Activated CD8-positive, alpha-beta memory T cell treated with anti-CD3 and anti-CD28 coated beads for 36 hours (primary cell): Measurements from ENCODE around the gene ITPR1. TPM values are rescaled to one million over a fixed set of nuclear protein-coding genes. Genes with fewer than 3 reads are reported as not detected.

Experiments used
- CTCF ChIA-PET: fragments of 350-600 bp; sonication (Branson Sonifier 250); formaldehyde crosslinking; loops from one replicate; lab custom pipeline; 2021; ENCODE audit warnings: antibody characterized with exemption; lab: Charles Lee
- POLR2A ChIA-PET: fragments of 350-600 bp; sonication (Branson Sonifier 250); formaldehyde crosslinking; loops from one replicate; lab custom pipeline; 2021; ENCODE audit warnings: antibody characterized with exemption; lab: Charles Lee
- total RNA-seq, 2 experiments: library from RNA; stranded (reverse); gene quantifications; one replicate each; pipeline ENCODE4 v1.2.3, GENCODE V29; 2021

The ITPR1 gene
- total RNA-seq, 2 experiments from 2014 or later: 83.2 to 85.1 TPM

GRCh38 chr3:4707324-4707723, 214.2 kb downstream of the ITPR1 start:
- POLR2A ChIA-PET: no interaction called here
- CTCF ChIA-PET: no interaction called here

- ChIA-PET CTCF (no interaction called here), POLR2A (no interaction called here)
These were observed 215.1 kb downstream of the ITPR1 start for GRCh38 chr3:4708230-4708629.

GRCh38 chr3:4709341-4709740, 216.2 kb downstream of the ITPR1 start:
- POLR2A ChIA-PET: no interaction called here
- CTCF ChIA-PET: interaction anchor here (1.2 to 2.8 kb wide), 3 partner anchors 270 to 349 kb away, joined by 3 to 14 read pairs (median 7); partner anchors contain the start of gene BHLHE40

GRCh38 chr3:4710191-4710590, 217.0 kb downstream of the ITPR1 start:
- CTCF ChIA-PET: interaction anchor here (1.2 to 2.8 kb wide), 4 partner anchors 149 to 348 kb away, joined by 3 to 14 read pairs (median 5); partner anchors contain the start of gene BHLHE40
- POLR2A ChIA-PET: no interaction called here

- ChIA-PET POLR2A (interaction anchor here (0.5 to 1.2 kb wide), 5 partner anchors 110 to 426 kb away, joined by 3 to 6 read pairs (median 5); partner anchors contain the start of gene BHLHE40), CTCF (interaction anchor here (0.6 to 3.8 kb wide), 38 partner anchors 9 to 411 kb away, joined by 3 to 55 read pairs (median 3); no protein-coding TSS in a partner anchor)
These were observed 218.5 kb downstream of the ITPR1 start for GRCh38 chr3:4711680-4711992.

GRCh38 chr3:4712109-4712508, 219.0 kb downstream of the ITPR1 start:
- ChIA-PET POLR2A (interaction anchor here (0.5 to 1.2 kb wide), 4 partner anchors 109 to 425 kb away, joined by 3 to 6 read pairs (median 4); partner anchors contain the start of gene BHLHE40), CTCF (interaction anchor here (0.6 to 3.8 kb wide), 32 partner anchors 8 to 411 kb away, joined by 3 to 55 read pairs (median 4); no protein-coding TSS in a partner anchor)

- CTCF ChIA-PET: interaction anchor here (1.3 to 3.8 kb wide), 3 partner anchors 12 to 342 kb away, joined by 5 to 55 read pairs (median 6); no protein-coding TSS in a partner anchor
- POLR2A ChIA-PET: interaction anchor here (0.6 kb wide), 1 partner anchor 74 kb away, joined by 3 read pairs; no protein-coding TSS in a partner anchor
These were observed 220.9 kb downstream of the ITPR1 start for GRCh38 chr3:4714045-4714444.

- ChIA-PET POLR2A (no interaction called here), CTCF (no interaction called here)
These were observed 223.1 kb downstream of the ITPR1 start for GRCh38 chr3:4716266-4716665.

GRCh38 chr3:4716706-4717362, 223.7 kb downstream of the ITPR1 start:
- POLR2A ChIA-PET: no interaction called here
- CTCF ChIA-PET: no interaction called here

GRCh38 chr3:4717363-4717740, 224.2 kb downstream of the ITPR1 start:
- POLR2A ChIA-PET: no interaction called here
- CTCF ChIA-PET: no interaction called here

- CTCF ChIA-PET: no interaction called here
- POLR2A ChIA-PET: no interaction called here
These were observed 225.1 kb downstream of the ITPR1 start for GRCh38 chr3:4718179-4718736.

GRCh38 chr3:4719046-4719501, 225.9 kb downstream of the ITPR1 start:
- POLR2A ChIA-PET: no interaction called here
- CTCF ChIA-PET: no interaction called here

- POLR2A ChIA-PET: no interaction called here
- CTCF ChIA-PET: interaction anchor here (0.8 to 1.8 kb wide), 5 partner anchors 9 to 335 kb away, joined by 3 to 10 read pairs (median 3); no protein-coding TSS in a partner anchor
These were observed 227.3 kb downstream of the ITPR1 start for GRCh38 chr3:4720316-4721075.

- ChIA-PET POLR2A (interaction anchor here (0.7 kb wide), 1 partner anchor 303 kb away, joined by 3 read pairs; no protein-coding TSS in a partner anchor), CTCF (interaction anchor here (0.7 to 1.8 kb wide), 5 partner anchors 10 to 1558 kb away, joined by 3 to 10 read pairs (median 3); no protein-coding TSS in a partner anchor)
These were observed 228.4 kb downstream of the ITPR1 start for GRCh38 chr3:4721511-4721911.

GRCh38 chr3:4722103-4722502, 229.0 kb downstream of the ITPR1 start:
- CTCF ChIA-PET: interaction anchor here (0.9 to 1.1 kb wide), 2 partner anchors 11 to 285 kb away, joined by 3 to 4 read pairs; no protein-coding TSS in a partner anchor
- POLR2A ChIA-PET: no interaction called here

GRCh38 chr3:4724051-4724629, 231.0 kb downstream of the ITPR1 start:
- CTCF ChIA-PET: no interaction called here
- POLR2A ChIA-PET: no interaction called here

GRCh38 chr3:4726549-4726948, 233.4 kb downstream of the ITPR1 start:
- CTCF ChIA-PET: interaction anchor here (0.6 to 1.2 kb wide), 5 partner anchors 12 to 145 kb away, joined by 3 to 5 read pairs (median 4); no protein-coding TSS in a partner anchor
- POLR2A ChIA-PET: interaction anchor here (0.6 kb wide), 1 partner anchor 51 kb away, joined by 4 read pairs; no protein-coding TSS in a partner anchor

GRCh38 chr3:4729061-4729973, 236.2 kb downstream of the ITPR1 start:
- POLR2A ChIA-PET: no interaction called here
- CTCF ChIA-PET: interaction anchor here (0.6 to 1.5 kb wide), 2 partner anchors 18 to 1701 kb away, joined by 4 to 5 read pairs; no protein-coding TSS in a partner anchor
